Immature natural killer cell (primary cell): ENCODE measurements around the gene SOX14. TPM values are rescaled to one million over a fixed set of nuclear protein-coding genes. Genes with fewer than 3 reads are reported as not detected.

Experiments
- DNase-seq, 3 donors: peaks; one replicate each; pipeline ENCODE4 v3.0.0; 2022; ENCODE audit warnings: mixed read lengths in 1 of 3
- H3K27ac Mint-ChIP-seq, 6 donors: one replicate each; pipeline ENCODE4 v1.8.0; 2020; ENCODE audit warnings: mixed read lengths in 6 of 6, mild to moderate bottlenecking in 5 of 6, inconsistent platforms in 4 of 6, moderate library complexity in 3 of 6
- H3K27me3 Mint-ChIP-seq, 3 donors: one replicate each; pipeline ENCODE4 v1.8.0; 2020 to 2021; ENCODE audit warnings: low read depth in 3 of 3, mild to moderate bottlenecking in 3 of 3, mixed read lengths in 3 of 3, moderate library complexity in 3 of 3, inconsistent platforms in 1 of 3
- H3K36me3 Mint-ChIP-seq, 3 donors: one replicate each; pipeline ENCODE4 v1.8.0; 2020; ENCODE audit warnings: mixed read lengths in 3 of 3, inconsistent platforms in 2 of 3, mild to moderate bottlenecking in 2 of 3
- H3K4me1 Mint-ChIP-seq, 2 donors: one replicate each; pipeline ENCODE4 v1.8.0; 2020; ENCODE audit warnings: inconsistent platforms in 2 of 2, mild to moderate bottlenecking in 2 of 2, mixed read lengths in 2 of 2, moderate library complexity in 1 of 2
- H3K4me3 Mint-ChIP-seq, 5 donors: one replicate each; pipeline ENCODE4 v1.8.0; 2020; ENCODE audit warnings: mild to moderate bottlenecking in 5 of 5, mixed read lengths in 5 of 5, inconsistent platforms in 3 of 5, moderate library complexity in 3 of 5
- H3K9me3 Mint-ChIP-seq, 6 donors: one replicate each; pipeline ENCODE4 v1.8.0; 2020; ENCODE audit warnings: mild to moderate bottlenecking in 6 of 6, mixed read lengths in 6 of 6, inconsistent platforms in 4 of 6, moderate library complexity in 3 of 6
- polyA plus RNA-seq, 3 donors: library from polyadenylated mRNA; unstranded; fragments of 300-500 nt; fragmentation: Illumina TruSeq; gene quantifications; one replicate each; pipeline ENCODE4 v1.2.3, GENCODE V29; 2021

SOX14 gene
- not detected for polyA plus RNA-seq

GRCh38 chr3:137764001-137764433, at the start of gene SOX14:
TSS of gene SOX14 (plus strand) at chr3:137764315. CDS start at chr3:137764785, 470 bp downstream.
- no peaks in the 10 kb centered on the region for H3K4me1 Mint-ChIP-seq
- peaks cover 0 to 3% (median 0%) of the 10 kb centered on the region in 3 donors for H3K36me3 Mint-ChIP-seq
- H3K27ac Mint-ChIP-seq = no peak within 1 kb of the TSS
- peaks cover 0 to 23% (median 2%) of the 10 kb centered on the region in 6 donors for H3K9me3 Mint-ChIP-seq
- H3K27me3 Mint-ChIP-seq = peaks cover 11 to 19% (median 16%) of the 10 kb centered on the region in 3 donors
- DNase-seq = no peak
- H3K4me3 Mint-ChIP-seq = no peak within 1 kb of the TSS

GRCh38 chr3:137714551-137714950, 49.6 kb upstream of the SOX14 start:
- H3K4me1 Mint-ChIP-seq = no peaks in the 10 kb centered on the region
- no peak for DNase-seq
- H3K27ac Mint-ChIP-seq = no peak overlapping the region
- H3K27me3 Mint-ChIP-seq = peaks cover 0 to 2% (median 0%) of the 10 kb centered on the region in 3 donors
- no peak overlapping the region for H3K4me3 Mint-ChIP-seq
- H3K9me3 Mint-ChIP-seq = peaks cover 9 to 26% (median 18%) of the 10 kb centered on the region in 6 donors
- H3K36me3 Mint-ChIP-seq = peaks cover 0 to 4% (median 0%) of the 10 kb centered on the region in 3 donors

DNA sequence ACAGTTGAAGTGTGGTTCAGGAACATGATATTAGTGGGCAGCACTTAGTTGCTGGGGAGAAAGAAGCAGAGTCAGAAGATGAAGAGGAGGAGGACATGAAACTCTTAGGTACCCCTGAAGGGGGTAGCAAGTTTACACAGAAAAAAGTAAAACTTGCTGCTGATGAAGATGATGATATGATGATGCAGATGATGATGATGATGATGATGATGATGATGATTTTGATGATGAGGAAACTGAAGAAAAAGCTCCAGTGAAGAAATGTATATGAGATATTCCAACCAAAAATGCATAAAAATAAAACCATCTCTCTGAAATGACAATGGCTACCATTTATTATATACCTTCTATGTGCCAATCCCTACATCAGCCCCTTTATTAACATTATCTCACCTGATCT, 39.9 kb upstream of the SOX14 start:
- H3K36me3 Mint-ChIP-seq = no peaks in the 10 kb centered on the region
- no peaks in the 10 kb centered on the region for H3K4me1 Mint-ChIP-seq
- no peaks in the 10 kb centered on the region for H3K27me3 Mint-ChIP-seq
- no peak overlapping the region for H3K27ac Mint-ChIP-seq
- DNase-seq = no peak
- H3K4me3 Mint-ChIP-seq = no peak overlapping the region
- peaks cover 1 to 42% (median 9%) of the 10 kb centered on the region in 6 donors for H3K9me3 Mint-ChIP-seq

GRCh38 chr3:137737208-137737607, 26.9 kb upstream of the SOX14 start:
- Mint-ChIP-seq H3K36me3 (no peaks in the 10 kb centered on the region), H3K4me3 (no peak overlapping the region), H3K27me3 (peaks cover 0 to 1% (median 0%) of the 10 kb centered on the region in 3 donors), H3K9me3 (peaks cover 4 to 50% (median 18%) of the 10 kb centered on the region in 6 donors), H3K27ac (no peak overlapping the region), H3K4me1 (no peaks in the 10 kb centered on the region)
- no peak for DNase-seq

DNA sequence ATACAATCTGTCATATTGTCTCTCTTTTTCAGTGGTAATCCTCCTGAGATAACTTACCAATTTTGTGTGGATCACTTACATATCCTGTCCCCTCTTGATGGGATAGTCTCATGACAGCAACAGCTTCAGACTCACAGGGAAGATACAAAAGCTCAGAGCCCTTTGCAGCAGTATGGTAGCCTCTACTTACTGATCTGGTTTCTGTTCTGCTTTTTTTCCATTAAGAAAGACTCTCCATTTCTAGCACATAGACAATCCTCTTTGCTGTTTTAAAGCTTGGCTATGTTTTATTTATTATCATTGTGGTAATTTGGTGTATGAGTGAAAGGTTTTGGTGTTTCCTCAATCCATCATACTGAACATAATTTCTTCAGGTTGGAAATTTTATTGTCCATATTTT, 25.4 kb upstream of the SOX14 start:
- Mint-ChIP-seq H3K4me3 (no peak overlapping the region), H3K27me3 (peaks cover 0 to 5% (median 0%) of the 10 kb centered on the region in 3 donors), H3K27ac (no peak overlapping the region), H3K9me3 (peaks cover 4 to 40% (median 14%) of the 10 kb centered on the region in 6 donors), H3K36me3 (no peaks in the 10 kb centered on the region), H3K4me1 (no peaks in the 10 kb centered on the region)
- no peak for DNase-seq

- H3K27me3 Mint-ChIP-seq = peaks cover 2 to 6% (median 2%) of the 10 kb centered on the region in 3 donors
- no peak overlapping the region for H3K4me3 Mint-ChIP-seq
- no peaks in the 10 kb centered on the region for H3K4me1 Mint-ChIP-seq
- peaks cover 2 to 13% (median 7%) of the 10 kb centered on the region in 6 donors for H3K9me3 Mint-ChIP-seq
- no peaks in the 10 kb centered on the region for H3K36me3 Mint-ChIP-seq
- DNase-seq = no peak
- no peak overlapping the region for H3K27ac Mint-ChIP-seq
Measured at GRCh38 chr3:137743608-137744007, 20.5 kb upstream of the SOX14 start.

DNA sequence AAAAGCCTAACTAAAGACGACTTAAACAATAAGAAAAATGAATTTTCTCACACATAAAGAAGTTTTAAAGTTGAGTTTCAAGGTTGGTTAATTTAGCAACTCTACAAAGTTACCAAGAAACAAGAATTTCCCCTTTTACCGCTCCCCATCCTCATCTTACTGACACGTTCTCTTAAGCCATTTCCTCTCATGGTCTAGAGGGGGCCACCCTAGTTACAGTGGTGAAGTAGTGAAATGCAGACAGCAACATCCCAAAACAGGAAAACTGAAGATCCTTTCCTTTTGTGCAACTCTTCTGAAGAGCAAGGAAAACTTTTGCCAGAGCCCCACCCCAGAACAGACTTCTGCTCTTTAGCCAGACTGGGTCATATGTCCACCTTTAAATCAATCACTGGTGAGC, 17.3 kb upstream of the SOX14 start:
- DNase-seq = no peak
- H3K27ac Mint-ChIP-seq = no peak overlapping the region
- H3K27me3 Mint-ChIP-seq = peaks cover 2 to 6% (median 2%) of the 10 kb centered on the region in 3 donors
- H3K9me3 Mint-ChIP-seq = peaks cover 0 to 12% (median 8%) of the 10 kb centered on the region in 6 donors
- no peak overlapping the region for H3K4me3 Mint-ChIP-seq
- no peaks in the 10 kb centered on the region for H3K4me1 Mint-ChIP-seq
- no peaks in the 10 kb centered on the region for H3K36me3 Mint-ChIP-seq

- H3K27ac Mint-ChIP-seq = no peak overlapping the region
- no peaks in the 10 kb centered on the region for H3K4me1 Mint-ChIP-seq
- H3K36me3 Mint-ChIP-seq = no peaks in the 10 kb centered on the region
- H3K4me3 Mint-ChIP-seq = no peak overlapping the region
- H3K27me3 Mint-ChIP-seq = peaks cover 2 to 9% (median 5%) of the 10 kb centered on the region in 3 donors
- H3K9me3 Mint-ChIP-seq = peaks cover 0 to 22% (median 7%) of the 10 kb centered on the region in 6 donors
- no peak for DNase-seq
Measured at GRCh38 chr3:137759505-137759904, 4.6 kb upstream of the SOX14 start.

- H3K36me3 Mint-ChIP-seq = no peaks in the 10 kb centered on the region
- H3K27me3 Mint-ChIP-seq = peaks cover 2 to 9% (median 7%) of the 10 kb centered on the region in 3 donors
- H3K4me1 Mint-ChIP-seq = no peaks in the 10 kb centered on the region
- H3K9me3 Mint-ChIP-seq = peaks cover 0 to 15% (median 8%) of the 10 kb centered on the region in 6 donors
- no peak overlapping the region for H3K4me3 Mint-ChIP-seq
- no peak overlapping the region for H3K27ac Mint-ChIP-seq
- no peak for DNase-seq
Measured at GRCh38 chr3:137760341-137761098, 3.6 kb upstream of the SOX14 start.

- H3K9me3 Mint-ChIP-seq = peaks cover 0 to 21% (median 8%) of the 10 kb centered on the region in 6 donors
- no peak overlapping the region for H3K4me3 Mint-ChIP-seq
- peaks cover 2 to 13% (median 12%) of the 10 kb centered on the region in 3 donors for H3K27me3 Mint-ChIP-seq
- no peak for DNase-seq
- H3K27ac Mint-ChIP-seq = no peak overlapping the region
- peaks cover 0 to 2% (median 0%) of the 10 kb centered on the region in 3 donors for H3K36me3 Mint-ChIP-seq
- no peaks in the 10 kb centered on the region for H3K4me1 Mint-ChIP-seq
Measured at GRCh38 chr3:137761099-137761562, 3.0 kb upstream of the SOX14 start.

DNA sequence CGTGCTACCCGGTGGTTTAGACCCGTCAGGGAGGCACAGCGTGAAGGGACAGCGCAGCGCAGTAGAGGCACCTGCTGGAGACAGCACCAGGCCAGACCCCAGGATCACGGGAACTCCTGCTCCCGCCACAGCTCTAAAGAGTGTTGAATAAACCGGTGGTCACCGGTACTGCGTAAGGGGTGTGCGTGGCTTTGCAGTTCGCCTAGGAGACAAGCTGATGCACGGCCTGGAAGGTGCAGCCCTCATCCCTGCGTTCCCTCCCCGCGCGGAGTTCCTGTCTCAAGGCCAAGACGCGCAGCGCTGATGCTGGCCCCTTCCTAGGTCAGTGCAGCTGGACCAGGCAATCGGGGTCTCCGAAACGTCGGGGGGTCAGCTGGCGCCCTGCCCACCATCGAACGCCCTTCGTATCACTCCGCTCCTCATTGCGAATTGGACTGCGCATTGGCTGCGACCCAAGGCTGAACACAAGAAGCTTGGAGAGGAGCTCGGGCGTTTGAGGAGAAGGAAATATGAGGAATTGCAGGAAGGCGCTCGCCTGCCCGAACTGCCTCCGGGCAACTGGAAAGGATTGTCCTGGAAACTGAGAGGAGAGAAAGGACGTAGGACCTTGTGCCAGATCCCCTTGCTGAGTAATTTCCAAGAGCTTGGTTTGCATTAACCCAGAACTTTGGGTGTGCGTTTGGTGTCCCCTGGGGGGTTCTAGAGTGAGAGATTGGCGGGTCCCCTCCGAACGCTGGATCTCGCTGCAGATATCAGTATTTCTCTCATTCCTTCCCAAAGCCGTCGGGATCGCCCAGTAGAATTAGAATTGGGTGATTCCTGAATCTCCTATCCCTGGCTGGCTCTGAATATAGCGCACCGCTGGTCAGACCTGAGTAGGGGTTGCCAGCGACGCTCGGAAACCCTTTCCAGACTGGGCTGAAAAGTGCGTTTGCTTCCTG, 2.3 kb upstream of the SOX14 start:
- peaks cover 0 to 3% (median 0%) of the 10 kb centered on the region in 3 donors for H3K36me3 Mint-ChIP-seq
- H3K9me3 Mint-ChIP-seq = peaks cover 0 to 24% (median 7%) of the 10 kb centered on the region in 6 donors
- no peak overlapping the region for H3K4me3 Mint-ChIP-seq
- H3K4me1 Mint-ChIP-seq = no peaks in the 10 kb centered on the region
- no peak overlapping the region for H3K27ac Mint-ChIP-seq
- DNase-seq = no peak
- peaks cover 2 to 17% (median 13%) of the 10 kb centered on the region in 3 donors for H3K27me3 Mint-ChIP-seq

- peaks cover 6 to 21% (median 14%) of the 10 kb centered on the region in 3 donors for H3K27me3 Mint-ChIP-seq
- H3K9me3 Mint-ChIP-seq = peaks cover 0 to 23% (median 4%) of the 10 kb centered on the region in 6 donors
- no peak for DNase-seq
- no peak overlapping the region for H3K27ac Mint-ChIP-seq
- no peaks in the 10 kb centered on the region for H3K4me1 Mint-ChIP-seq
- H3K36me3 Mint-ChIP-seq = peaks cover 0 to 3% (median 0%) of the 10 kb centered on the region in 3 donors
- no peak overlapping the region for H3K4me3 Mint-ChIP-seq
Measured at GRCh38 chr3:137762674-137763593, 1.2 kb upstream of the SOX14 start.

- Mint-ChIP-seq H3K9me3 (peaks cover 0 to 23% (median 2%) of the 10 kb centered on the region in 6 donors), H3K36me3 (peaks cover 0 to 3% (median 0%) of the 10 kb centered on the region in 3 donors), H3K4me3 (no peak overlapping the region), H3K27ac (no peak overlapping the region), H3K27me3 (peaks cover 9 to 21% (median 16%) of the 10 kb centered on the region in 3 donors), H3K4me1 (no peaks in the 10 kb centered on the region)
- no peak for DNase-seq
Measured at GRCh38 chr3:137763594-137763938, 549 bp upstream of the SOX14 start.
